Measurements from ENCODE around the gene INTS4.
"Not testable (repeated sequence)": the region's sequence is repeated elsewhere in the genome, so short reads cannot be mapped to it uniquely, and the experiment has no call there.

INTS4 gene

DNA sequence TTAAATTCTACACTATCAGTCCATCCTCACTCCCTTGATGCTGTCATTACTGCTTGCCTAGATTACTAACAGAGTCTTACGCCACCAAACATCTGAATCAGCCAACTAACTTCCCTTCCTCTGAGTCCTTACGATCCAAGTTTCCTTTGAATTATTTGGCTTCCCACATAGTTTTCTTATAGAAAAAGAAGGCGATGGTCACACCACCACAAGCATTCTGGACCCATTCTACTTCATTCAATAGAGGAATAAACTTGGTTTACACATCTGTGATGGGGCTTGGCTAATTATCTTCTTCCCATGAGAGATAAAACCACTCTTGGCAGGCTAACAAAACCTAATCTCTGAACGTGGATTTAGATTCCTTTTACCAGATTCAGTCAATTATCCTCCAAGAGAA is 35.0 kb downstream of the INTS4 start:
- DNase-seq (ENCODE audit: low read depth, low spot score), result no peak

GRCh38 chr11:77958583-77959177 is 35.8 kb downstream of the INTS4 start:
- DNase-seq (ENCODE audit: low read depth, low spot score), result not testable (repeated sequence)

DNA sequence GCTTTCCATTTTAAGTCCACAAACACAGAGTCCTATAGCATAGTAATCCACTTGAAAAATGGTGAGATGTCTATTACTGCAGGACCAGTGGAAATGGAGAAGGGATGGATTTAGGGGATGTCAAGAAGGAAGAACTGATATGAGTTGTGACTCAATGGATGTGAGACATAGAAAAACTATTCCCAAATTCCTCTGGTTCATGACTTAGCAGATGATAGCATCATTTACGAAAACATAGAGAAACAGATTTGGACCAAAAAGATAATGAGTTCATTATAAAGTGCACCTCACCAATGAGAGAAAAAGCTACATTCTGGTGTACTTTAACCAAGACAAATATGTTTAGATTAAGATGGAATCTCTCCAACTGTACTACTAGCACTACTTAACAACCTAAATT is 51.2 kb downstream of the INTS4 start:
- DNase-seq (ENCODE audit: low read depth, low spot score), result not testable (repeated sequence)

DNA sequence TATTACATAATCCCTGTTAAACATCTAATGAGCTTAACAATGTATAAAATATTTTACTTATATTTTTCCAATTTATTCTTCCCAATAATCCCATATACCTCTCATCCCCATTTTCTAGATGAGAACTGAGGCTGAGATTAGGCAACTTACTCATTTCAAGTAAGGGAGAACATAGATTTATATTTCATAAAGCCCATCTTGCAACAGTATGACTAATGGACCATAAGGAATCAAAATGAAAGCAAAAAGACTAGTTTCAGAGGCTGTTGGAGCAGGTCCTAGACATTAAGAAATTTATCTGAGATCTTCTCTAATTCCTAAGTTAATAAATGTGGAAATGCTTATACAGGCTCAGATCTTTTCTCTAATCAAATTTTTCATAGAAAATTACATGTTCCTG is 52.0 kb downstream of the INTS4 start:
- not testable (repeated sequence) for DNase-seq (ENCODE audit: low read depth, low spot score)

DNA sequence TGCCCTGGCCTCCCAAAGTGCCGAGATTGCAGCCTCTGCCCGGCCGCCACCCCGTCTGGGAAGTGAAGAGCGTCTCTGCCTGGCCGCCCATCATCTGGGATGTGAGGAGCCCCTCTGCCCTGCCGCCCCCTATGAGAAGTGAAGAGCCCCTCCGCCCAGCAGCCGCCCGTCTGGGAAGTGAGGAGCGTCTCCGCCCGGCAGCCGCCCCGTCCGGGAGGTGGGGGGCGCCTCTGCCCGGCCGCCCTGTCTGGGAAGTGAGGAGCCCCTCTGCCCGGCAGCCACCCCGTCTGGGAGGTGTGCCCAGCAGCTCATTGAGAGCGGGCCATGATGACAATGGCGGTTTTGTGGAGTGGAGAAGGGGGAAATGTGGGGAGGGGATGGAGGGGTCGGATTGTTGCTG is 60.9 kb downstream of the INTS4 start:
- not testable (repeated sequence) for DNase-seq (ENCODE audit: low read depth, low spot score)

GRCh38 chr11:77930334-77931208 is 63.9 kb downstream of the INTS4 start:
- DNase-seq (ENCODE audit: low read depth, low spot score), result not testable (repeated sequence)

DNA sequence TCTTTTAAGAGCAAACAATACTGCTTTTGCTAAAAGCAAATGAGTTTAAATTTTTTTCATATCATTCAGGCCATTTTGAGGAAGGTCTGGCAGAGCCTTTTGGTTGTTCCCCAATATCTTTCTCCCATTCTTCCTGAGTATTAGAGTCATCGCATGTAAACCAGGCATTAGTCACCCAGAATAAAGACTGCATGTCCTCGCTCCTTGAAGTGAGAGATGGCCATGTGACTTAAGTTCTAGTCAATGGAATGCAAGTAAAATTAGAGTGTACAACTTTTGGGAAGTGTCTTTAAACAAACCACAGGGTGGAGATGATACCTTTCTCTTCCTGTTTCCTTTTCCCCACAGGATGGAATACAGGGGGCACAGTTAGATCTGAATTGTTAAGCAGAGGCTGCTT is 76.8 kb downstream of the INTS4 start:
- DNase-seq (ENCODE audit: low read depth, low spot score), result not testable (repeated sequence)

GRCh38 chr11:77914307-77914791 is 80.1 kb downstream of the INTS4 start:
- DNase-seq (ENCODE audit: low read depth, low spot score), result peak; percentile 86

DNA sequence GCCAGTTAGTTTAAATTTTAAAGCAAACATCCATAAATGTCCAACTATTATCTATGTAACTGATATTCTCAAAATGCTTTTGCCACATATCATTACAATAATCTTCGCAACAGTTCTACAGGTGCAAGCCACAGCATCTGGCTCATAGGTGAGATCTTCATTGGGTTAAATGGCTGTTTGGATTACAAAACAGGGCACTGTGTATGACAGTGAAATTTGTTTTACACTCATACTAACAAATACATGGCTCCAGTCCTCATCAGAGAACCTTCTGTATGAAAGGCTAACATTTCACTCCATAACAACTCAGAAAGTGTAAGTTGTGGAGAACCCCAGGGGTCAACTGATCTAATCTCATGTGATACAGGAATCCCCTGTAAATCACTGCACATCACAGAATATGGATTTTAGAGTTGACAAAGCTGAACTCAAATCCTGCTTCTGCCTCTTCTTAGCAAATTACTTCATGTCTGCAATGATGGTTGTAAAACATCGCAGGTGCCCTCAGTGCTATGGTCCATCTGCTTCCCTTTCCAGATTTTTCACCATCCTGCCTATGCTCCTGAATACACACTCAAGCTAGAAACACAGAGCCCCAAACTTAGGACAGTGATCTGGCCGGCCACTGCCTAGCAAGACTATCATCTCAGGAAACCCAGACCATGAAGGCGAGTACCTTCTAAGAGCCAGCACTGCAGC is 80.7 kb downstream of the INTS4 start:
- DNase-seq (ENCODE audit: low read depth, low spot score), result peak; percentile 33

DNA sequence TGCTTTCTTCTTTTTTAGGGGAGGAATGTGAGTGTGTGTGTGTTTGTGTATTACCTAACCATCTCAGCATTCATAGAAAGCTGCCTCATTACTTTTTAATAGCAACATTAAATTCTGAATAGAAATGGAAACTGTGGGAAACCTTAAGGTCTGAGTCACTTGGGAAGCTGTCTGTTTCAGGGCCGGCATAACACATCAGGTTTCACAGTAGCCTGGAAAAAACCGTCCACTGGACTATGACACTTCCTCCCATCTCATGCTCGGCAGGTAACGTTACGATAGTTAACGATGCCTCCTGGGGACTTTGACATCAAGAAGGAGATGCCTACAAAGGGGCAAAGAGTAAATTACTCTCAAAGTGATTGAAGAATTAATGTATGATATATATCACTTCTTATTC is 83.6 kb downstream of the INTS4 start:
- not testable (repeated sequence) for DNase-seq (ENCODE audit: low read depth, low spot score)

- DNase-seq (ENCODE audit: low read depth, low spot score), result no peak
These were observed 85.2 kb downstream of the INTS4 start for GRCh38 chr11:77909277-77909676.

- DNase-seq (ENCODE audit: low read depth, low spot score), result no peak
These were observed 85.6 kb downstream of the INTS4 start for GRCh38 chr11:77908835-77909234.

- DNase-seq (ENCODE audit: low read depth, low spot score), result not testable (repeated sequence)
These were observed 99.5 kb downstream of the INTS4 start for GRCh38 chr11:77894949-77895348.

DNA sequence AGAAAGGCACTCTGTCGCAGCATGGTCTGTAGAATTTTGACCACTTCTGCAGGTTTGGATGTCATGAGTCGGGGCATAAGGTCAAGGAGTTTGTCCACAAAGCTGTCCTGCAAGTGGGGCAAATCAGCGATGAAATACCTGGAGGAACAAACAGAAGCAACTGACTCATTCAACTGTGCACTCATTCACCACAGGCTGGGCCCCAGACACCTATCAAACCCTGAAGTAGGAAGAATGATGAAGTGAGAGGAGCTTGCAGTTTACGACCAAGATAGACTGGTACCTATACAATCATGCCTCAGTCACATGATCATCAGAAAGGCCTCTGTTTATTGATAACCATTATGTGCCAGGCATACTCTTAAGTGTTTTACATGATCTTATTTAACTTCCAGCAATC is 102.8 kb downstream of the INTS4 start:
- DNase-seq (ENCODE audit: low read depth, low spot score), result not testable (repeated sequence)

- not testable (repeated sequence) for DNase-seq (ENCODE audit: low read depth, low spot score)
These were observed 103.2 kb downstream of the INTS4 start for GRCh38 chr11:77891256-77891655.

DNA sequence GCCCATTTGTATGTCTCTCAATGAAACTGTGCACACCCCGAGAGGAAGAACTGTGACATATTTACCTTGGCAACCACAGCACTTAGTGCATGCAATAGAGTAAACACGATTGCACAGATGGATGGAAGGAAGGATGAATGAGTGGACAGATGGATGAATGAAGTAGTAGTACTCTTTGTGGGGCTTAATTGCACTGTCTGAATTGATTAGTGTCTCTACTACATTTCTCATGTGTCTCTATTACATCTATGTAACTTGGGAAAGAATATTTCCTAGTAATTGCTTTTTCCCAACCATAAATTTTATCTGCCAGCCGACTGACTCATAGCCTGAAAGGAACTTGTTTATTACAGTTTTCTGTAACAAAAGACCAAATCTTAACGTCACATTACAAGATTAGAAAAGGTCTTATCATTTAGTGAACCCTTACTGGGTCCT is 103.8 kb downstream of the INTS4 start:
- not testable (repeated sequence) for DNase-seq (ENCODE audit: low read depth, low spot score)

DNA sequence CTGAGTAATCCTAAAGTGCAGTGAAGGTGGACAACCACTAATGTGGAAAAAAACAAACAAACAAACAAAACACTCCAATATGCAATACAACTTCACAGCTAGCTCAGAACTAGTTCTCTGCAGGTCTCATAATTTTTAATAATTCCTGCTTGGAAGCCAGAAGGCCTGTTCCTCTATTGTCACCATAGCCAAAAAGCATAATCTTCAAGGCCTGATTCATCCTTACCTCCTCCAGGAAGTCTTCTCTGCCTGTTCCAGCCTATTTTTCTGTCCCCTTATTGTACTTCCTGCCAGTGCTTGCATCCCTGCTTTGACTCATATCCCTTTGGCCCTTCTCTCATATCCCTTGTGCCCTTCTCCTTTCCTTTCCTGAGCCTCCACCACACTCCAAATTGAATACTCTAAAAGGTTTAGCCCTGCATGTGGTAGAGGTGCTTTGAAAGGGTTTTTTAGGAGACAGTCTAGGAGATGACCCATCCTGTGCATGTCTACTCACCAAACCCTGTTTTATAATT is 104.3 kb downstream of the INTS4 start:
- not testable (repeated sequence) for DNase-seq (ENCODE audit: low read depth, low spot score)

DNA sequence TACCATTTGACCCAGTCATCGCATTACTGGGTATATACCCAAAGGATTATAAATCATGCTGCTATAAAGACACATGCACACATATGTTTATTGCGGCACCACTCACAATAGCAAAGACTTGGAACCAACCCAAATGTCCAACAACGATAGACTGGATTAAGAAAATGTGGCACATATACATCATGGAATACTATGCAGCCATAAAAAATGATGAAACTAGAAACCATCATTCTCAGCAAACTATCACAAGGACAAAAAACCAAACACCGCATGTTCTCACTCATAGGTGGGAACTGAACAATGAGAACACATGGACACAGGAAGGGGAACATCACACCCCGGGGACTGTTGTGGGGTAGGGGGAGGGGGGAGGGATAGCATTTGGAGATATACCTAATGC is 105.4 kb downstream of the INTS4 start:
- not testable (repeated sequence) for DNase-seq (ENCODE audit: low read depth, low spot score)

DNA sequence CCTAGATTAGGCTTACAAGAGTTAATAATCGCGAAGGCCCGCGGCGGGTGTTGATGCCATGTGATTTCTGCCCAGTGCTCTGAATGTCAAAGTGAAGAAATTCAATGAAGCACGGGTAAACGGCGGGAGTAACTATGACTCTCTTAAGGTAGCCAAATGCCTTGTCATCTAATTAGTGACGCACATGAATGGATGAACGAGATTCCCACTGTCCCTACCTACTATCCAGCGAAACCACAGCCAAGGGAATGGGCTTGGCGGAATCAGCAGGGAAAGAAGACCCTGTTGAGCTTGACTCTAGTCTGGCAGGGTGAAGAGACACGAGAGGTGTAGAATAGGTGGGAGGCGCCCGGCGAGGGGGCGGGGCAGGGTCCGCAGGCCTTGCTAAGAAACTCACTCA is 108.1 kb downstream of the INTS4 start:
- no peak for DNase-seq (ENCODE audit: low read depth, low spot score)

GRCh38 chr11:77884829-77885190 is 109.7 kb downstream of the INTS4 start:
- no peak for DNase-seq (ENCODE audit: low read depth, low spot score)

GRCh38 chr11:77884186-77884828 is 110.2 kb downstream of the INTS4 start:
- DNase-seq (ENCODE audit: low read depth, low spot score), result no peak

GRCh38 chr11:77883775-77884174 is 110.7 kb downstream of the INTS4 start:
- no peak for DNase-seq (ENCODE audit: low read depth, low spot score)

All from brain pericyte (primary cell).